HepG2 (cell line): ENCODE results near the gene DPP7. TPM values are rescaled to one million over a fixed set of nuclear protein-coding genes. Genes with fewer than 3 reads are reported as not detected.

Source experiments
- ATF3 ChIP-seq: sonication (generic); formaldehyde crosslinking; IDR thresholded peaks from 2 replicates; pipeline ENCODE4 v1.4.0; 2020; ENCODE audit warnings: missing genetic modification reagents
- ATF7-NPFF ChIP-seq: sonication (generic); formaldehyde crosslinking; IDR thresholded peaks from 2 replicates; pipeline ENCODE4 v1.8.1; 2023; ENCODE audit warnings: mild to moderate bottlenecking, low read depth, missing genetic modification reagents, moderate library complexity
- FOXA1 ChIP-seq, 2 experiments: fragments of 450-650 bp in 1 of 2; sonication (generic) in 1 of 2; formaldehyde crosslinking in 1 of 2; IDR thresholded peaks; 2 replicates each; pipeline versions ENCODE4 v1.4.0 to v1.6.1; 2016 to 2020; ENCODE audit warnings: missing genetic modification reagents in 1 of 2
- KDM5A ChIP-seq: fragments of 200-600 bp; sonication (generic); IDR thresholded peaks from 2 replicates; pipeline ENCODE4 v1.7.0; 2018; ENCODE audit warnings: antibody characterized with exemption, mild to moderate bottlenecking, low read length, borderline replicate concordance
- KMT2A ChIP-seq: sonication (generic); formaldehyde crosslinking; IDR thresholded peaks from 2 replicates; pipeline ENCODE4 v1.4.0; 2020; ENCODE audit warnings: missing genetic modification reagents
- MAZ ChIP-seq, 2 experiments: sonication (generic) in 1 of 2; formaldehyde crosslinking in 1 of 2; IDR thresholded peaks; 2 replicates each; pipeline versions ENCODE4 v1.5.0 to v1.6.1; 2012 to 2020; ENCODE audit warnings: low read depth in 2 of 2, mild to moderate bottlenecking in 2 of 2, borderline replicate concordance in 1 of 2, improper control_type of control experiment in 1 of 2, low read length in 1 of 2, missing genetic modification reagents in 1 of 2, moderate library complexity in 1 of 2
- NFE2L1 ChIP-seq: sonication (generic); formaldehyde crosslinking; IDR thresholded peaks from 2 replicates; pipeline ENCODE4 v1.4.0; 2020; ENCODE audit warnings: missing genetic modification reagents, mild to moderate bottlenecking, borderline replicate concordance
- PRDM4 ChIP-seq: sonication (generic); formaldehyde crosslinking; IDR thresholded peaks from 2 replicates; pipeline ENCODE4 v1.9.0; 2021; ENCODE audit warnings: missing genetic modification reagents, borderline replicate concordance
- REST ChIP-seq, 2 experiments: IDR thresholded peaks; 2 replicates each; pipeline ENCODE4 v1.6.1; 2011 to 2012; ENCODE audit warnings: low read length in 2 of 2, borderline replicate concordance in 1 of 2, low read depth in 1 of 2, mild to moderate bottlenecking in 1 of 2, moderate library complexity in 1 of 2
- RXRB ChIP-seq: IDR thresholded peaks from 2 replicates; pipeline ENCODE4 v1.6.1; 2016; ENCODE audit warnings: borderline replicate concordance, missing genetic modification reagents, missing compliant biosample characterization
- SATB2 ChIP-seq: sonication (generic); formaldehyde crosslinking; IDR thresholded peaks from 2 replicates; pipeline ENCODE4 v1.5.0; 2020; ENCODE audit warnings: missing genetic modification reagents
- SMYD3 ChIP-seq: sonication (generic); formaldehyde crosslinking; IDR thresholded peaks from 2 replicates; pipeline ENCODE4 v1.8.1; 2023; ENCODE audit warnings: mild to moderate bottlenecking, missing genetic modification reagents
- TCF12 ChIP-seq, 2 experiments: fragments of 450-650 bp in 1 of 2; sonication (generic) in 1 of 2; formaldehyde crosslinking in 1 of 2; IDR thresholded peaks; 2 replicates each; pipeline versions ENCODE4 v1.6.1 to v1.8.0; 2017 to 2022; ENCODE audit warnings: antibody characterized with exemption in 1 of 2, mild to moderate bottlenecking in 1 of 2, missing genetic modification reagents in 1 of 2, moderate library complexity in 1 of 2
- TFDP2 ChIP-seq: sonication (generic); formaldehyde crosslinking; IDR thresholded peaks from 2 replicates; pipeline ENCODE4 v1.4.0; 2020; ENCODE audit warnings: missing genetic modification reagents
- ZC3H13 ChIP-seq: sonication (generic); formaldehyde crosslinking; IDR thresholded peaks from 2 replicates; pipeline ENCODE4 v1.8.1; 2023; ENCODE audit warnings: mild to moderate bottlenecking, missing genetic modification reagents, moderate library complexity
- ZNF263 ChIP-seq: sonication (generic); formaldehyde crosslinking; IDR thresholded peaks from 2 replicates; pipeline ENCODE4 v1.4.0; 2020; ENCODE audit warnings: missing genetic modification reagents
- ZNF460 ChIP-seq: sonication (generic); formaldehyde crosslinking; IDR thresholded peaks from 2 replicates; pipeline ENCODE4 v1.5.1; 2020; ENCODE audit warnings: missing genetic modification reagents, mild to moderate bottlenecking, borderline replicate concordance
- ZNF543 ChIP-seq: sonication (generic); formaldehyde crosslinking; IDR thresholded peaks from 2 replicates; pipeline ENCODE4 v1.4.0; 2020; ENCODE audit warnings: mild to moderate bottlenecking, missing genetic modification reagents
- ZNF777 ChIP-seq: sonication (generic); formaldehyde crosslinking; IDR thresholded peaks from 2 replicates; pipeline ENCODE4 v1.4.0; 2020; ENCODE audit warnings: missing genetic modification reagents
- polyA plus RNA-seq, 8 experiments: library from polyadenylated mRNA; depleted of rRNA in 3 of 8; stranded (reverse) in 7 of 8; unstranded in 1 of 8; fragments of >200 nt; fragmentation: Illumina TruSeq in 4 of 8; extraction: Trizol in 4 of 8; gene quantifications; 2 replicates each; pipeline versions ENCODE4 v1.2.1 to v1.2.3, GENCODE V29; 2011 to 2016; ENCODE audit warnings: low read depth in 4 of 8, missing spikeins in 1 of 8, mixed read lengths in 1 of 8; ENCODE audit not compliant: insufficient read depth in 1 of 8
- total RNA-seq, 5 experiments: library from RNA; depleted of rRNA; stranded (reverse); fragments of >200 nt; fragmentation: Illumina TruSeq; extraction: Trizol; gene quantifications; 2 replicates each; pipeline ENCODE4 v1.2.3, GENCODE V29; 2016; ENCODE audit warnings: low read depth in 1 of 5

The DPP7 gene
- total and polyA plus RNA-seq, 2 of the 13 experiments (the other 11 are each of a cell fraction or from before 2014, with no cell fraction given) = 1.2 to 4.5 TPM

- TF ChIP-seq REST (IDR thresholded peaks at IDR 0.05; ENCODE audit: borderline replicate concordance in 1 of 2, low read depth in 1 of 2, low read length in 2 of 2) (no peak), ZC3H13 (CRISPR knock-in tag) (no peak), PRDM4 (no peak), NFE2L1 (CRISPR knock-in tag) (no peak), SMYD3 (no peak), SATB2 (CRISPR knock-in tag) (no peak), TFDP2 (no peak), FOXA1 (IDR thresholded peaks at IDR 0.05) (no peak), FOXA1 (CRISPR knock-in tag; IDR thresholded peaks at IDR 0.05) (no peak), RXRB (CRISPR knock-in tag) (no peak), ATF3 (CRISPR knock-in tag) (no peak), KDM5A (no peak), KMT2A (CRISPR knock-in tag) (no peak), ZNF263 (CRISPR knock-in tag) (0 out of 2 replicates have a peak, but pooled peaks have one; percentile 7), MAZ (IDR thresholded peaks at IDR 0.05; ENCODE audit: borderline replicate concordance, low read depth, low read length) (no peak), MAZ (CRISPR knock-in tag; IDR thresholded peaks at IDR 0.05; ENCODE audit: low read depth) (no peak), TCF12 (IDR thresholded peaks at IDR 0.05) (no peak), TCF12 (CRISPR knock-in tag; IDR thresholded peaks at IDR 0.05) (0 out of 2 replicates have a peak, but pooled peaks have one; percentile 48), ZNF543 (no peak), ATF7-NPFF (0 out of 2 replicates have a peak, but pooled peaks have one; percentile 28), ZNF777 (peak; percentile 46; the same call in 1 of the 2 replicates), ZNF460 (CRISPR knock-in tag) (no peak)
Measured at GRCh38 chr9:137130176-137130755, 15.7 kb upstream of the DPP7 start (continued).
